Ectodermal cell (in vitro differentiated cells): ENCODE results near the gene PRKG1.

Experiments
- H3K27ac ChIP-seq: 2 replicates; pipeline ENCODE4 v1.7.0; 2013; ENCODE audit warnings: mild to moderate bottlenecking, low read depth, low read length; ENCODE audit not compliant: insufficient read depth, poor library complexity, severe bottlenecking
- H3K27me3 ChIP-seq: 2 replicates; pipeline ENCODE4 v1.7.0; 2013; ENCODE audit warnings: mild to moderate bottlenecking, low read length; ENCODE audit not compliant: insufficient read depth, control insufficient read depth, poor library complexity, severe bottlenecking
- H3K36me3 ChIP-seq: one replicate; pipeline ENCODE4 v1.7.0; 2013; ENCODE audit warnings: low read length; ENCODE audit not compliant: control insufficient read depth, insufficient read depth
- H3K4me1 ChIP-seq: one replicate; pipeline ENCODE4 v1.7.0; 2013; ENCODE audit warnings: low read length; ENCODE audit not compliant: control insufficient read depth, insufficient read depth
- H3K4me3 ChIP-seq: 2 replicates; pipeline ENCODE4 v1.7.0; 2013; ENCODE audit warnings: low read depth, low read length, control low read depth; ENCODE audit not compliant: insufficient read depth
- H3K9me3 ChIP-seq: 2 replicates; pipeline ENCODE4 v1.7.0; 2013; ENCODE audit warnings: mild to moderate bottlenecking, low read length, moderate library complexity; ENCODE audit not compliant: control insufficient read depth
- WGBS, 2 experiments: methylation state at CpG; one replicate each; pipeline ENCODE4 v1.1.7; 2013; ENCODE audit warnings: missing lambda C conversion rate in 2 of 2; 5-methylcytosine and 5-hydroxymethylcytosine counted together

The PRKG1 gene

GRCh38 chr10:51879238-51879637 is 805.0 kb downstream of the PRKG1 start:
- WGBS, 2 experiments, result 100% methylated on average over 1 of the region's 1 CpG
- H3K27ac ChIP-seq, result peak overlapping the region; percentile 50
- no peak overlapping the region for H3K4me3 ChIP-seq
- H3K27me3 ChIP-seq, result no peaks in the 10 kb centered on the region
- H3K36me3 ChIP-seq, result no peaks in the 10 kb centered on the region
- H3K9me3 ChIP-seq, result no peaks in the 10 kb centered on the region
- H3K4me1 ChIP-seq, result peaks cover 8% of the 10 kb centered on the region

- no peaks in the 10 kb centered on the region for H3K9me3 ChIP-seq
- no peaks in the 10 kb centered on the region for H3K27me3 ChIP-seq
- no peak overlapping the region for H3K4me3 ChIP-seq
- H3K4me1 ChIP-seq, result peaks cover 8% of the 10 kb centered on the region
- no peak overlapping the region for H3K27ac ChIP-seq
- H3K36me3 ChIP-seq, result no peaks in the 10 kb centered on the region
These were observed 806.9 kb downstream of the PRKG1 start for GRCh38 chr10:51881213-51881612.

GRCh38 chr10:51886438-51887068 is 812.3 kb downstream of the PRKG1 start:
- no peaks in the 10 kb centered on the region for H3K9me3 ChIP-seq
- no peaks in the 10 kb centered on the region for H3K36me3 ChIP-seq
- no peak overlapping the region for H3K4me3 ChIP-seq
- H3K4me1 ChIP-seq, result no peaks in the 10 kb centered on the region
- H3K27me3 ChIP-seq, result no peaks in the 10 kb centered on the region
- 95% methylated on average over 4 of the region's 4 CpGs for WGBS, 2 experiments
- H3K27ac ChIP-seq, result no peak overlapping the region

- no peaks in the 10 kb centered on the region for H3K9me3 ChIP-seq
- no peak overlapping the region for H3K27ac ChIP-seq
- H3K27me3 ChIP-seq, result no peaks in the 10 kb centered on the region
- H3K4me3 ChIP-seq, result no peak overlapping the region
- no peaks in the 10 kb centered on the region for H3K4me1 ChIP-seq
- H3K36me3 ChIP-seq, result no peaks in the 10 kb centered on the region
These were observed 814.0 kb downstream of the PRKG1 start for GRCh38 chr10:51888263-51888662.

GRCh38 chr10:51892313-51892712 is 818.0 kb downstream of the PRKG1 start:
- H3K36me3 ChIP-seq, result no peaks in the 10 kb centered on the region
- H3K27me3 ChIP-seq, result no peaks in the 10 kb centered on the region
- no peaks in the 10 kb centered on the region for H3K9me3 ChIP-seq
- H3K4me1 ChIP-seq, result peaks cover 6% of the 10 kb centered on the region
- WGBS, 2 experiments, result 95 to 97% methylated on average over 1 of the region's 1 CpG
- H3K4me3 ChIP-seq, result no peak overlapping the region
- H3K27ac ChIP-seq, result no peak overlapping the region

- Histone ChIP-seq H3K4me1 (peaks cover 6% of the 10 kb centered on the region), H3K4me3 (no peak overlapping the region), H3K9me3 (no peaks in the 10 kb centered on the region), H3K27ac (no peak overlapping the region), H3K27me3 (no peaks in the 10 kb centered on the region), H3K36me3 (no peaks in the 10 kb centered on the region)
- WGBS, 2 experiments, result 69 to 89% methylated on average over 1 of the region's 1 CpG
These were observed 818.8 kb downstream of the PRKG1 start for GRCh38 chr10:51892965-51893658.

- no peak overlapping the region for H3K4me3 ChIP-seq
- 92 to 96% methylated on average over 3 to 5 of the region's 5 CpGs for WGBS, 2 experiments
- no peaks in the 10 kb centered on the region for H3K9me3 ChIP-seq
- no peaks in the 10 kb centered on the region for H3K36me3 ChIP-seq
- peaks cover 6% of the 10 kb centered on the region for H3K4me1 ChIP-seq
- H3K27ac ChIP-seq, result no peak overlapping the region
- no peaks in the 10 kb centered on the region for H3K27me3 ChIP-seq
These were observed 820.7 kb downstream of the PRKG1 start for GRCh38 chr10:51894771-51895578.

- Histone ChIP-seq H3K36me3 (no peaks in the 10 kb centered on the region), H3K4me3 (no peak overlapping the region), H3K27me3 (no peaks in the 10 kb centered on the region), H3K9me3 (no peaks in the 10 kb centered on the region), H3K4me1 (peaks cover 6% of the 10 kb centered on the region), H3K27ac (no peak overlapping the region)
- WGBS, 2 experiments, result 93 to 97% methylated on average over 1 of the region's 1 CpG
These were observed 822.6 kb downstream of the PRKG1 start for GRCh38 chr10:51896849-51897248.

GRCh38 chr10:51897560-51897959 is 823.3 kb downstream of the PRKG1 start:
- H3K36me3 ChIP-seq, result no peaks in the 10 kb centered on the region
- WGBS, 2 experiments, result 80% methylated on average over 1 of the region's 1 CpG; no CpG with 5 or more reads in 1 of the 2 experiments

GRCh38 chr10:51900180-51900579 is 825.9 kb downstream of the PRKG1 start:
- 100% methylated on average over 1 of the region's 1 CpG; no CpG with 5 or more reads in 1 of the 2 experiments for WGBS, 2 experiments
- H3K36me3 ChIP-seq, result no peaks in the 10 kb centered on the region
- H3K4me3 ChIP-seq, result no peak overlapping the region
- no peaks in the 10 kb centered on the region for H3K9me3 ChIP-seq
- H3K27me3 ChIP-seq, result no peaks in the 10 kb centered on the region
- H3K27ac ChIP-seq, result no peak overlapping the region
- no peaks in the 10 kb centered on the region for H3K4me1 ChIP-seq

More at GRCh38 chr10:51897560-51897959, 823.3 kb downstream of the PRKG1 start:
- H3K27ac ChIP-seq, result no peak overlapping the region
- H3K9me3 ChIP-seq, result no peaks in the 10 kb centered on the region
- no peaks in the 10 kb centered on the region for H3K27me3 ChIP-seq
- no peak overlapping the region for H3K4me3 ChIP-seq
- peaks cover 6% of the 10 kb centered on the region for H3K4me1 ChIP-seq
